ENCODE results near the gene GPR17.

GPR17 gene

GRCh38 chr2:127663566-127664064 lies 17.7 kb downstream of the GPR17 start:
- TF ChIP-seq EZH2phosphoT487 (IDR thresholded peaks at IDR 0.05; ENCODE audit: borderline replicate concordance, low read length) = no peak
- no peak for TF ChIP-seq CTCF (IDR thresholded peaks at IDR 0.05; ENCODE audit: low read depth, low read length, poor library complexity, severe bottlenecking)
- Histone ChIP-seq H3K27ac (ENCODE audit: low read depth, low read length) (no peak overlapping the region), H4K20me1 (ENCODE audit: control insufficient read depth, insufficient read depth, low read depth, low read length) (no peaks in the 10 kb centered on the region), H3F3A (ENCODE audit: control insufficient read depth, insufficient read depth) (no peaks in the 10 kb centered on the region), H3K9me2 (replicated peaks; ENCODE audit: control insufficient read depth, low read length) (no peaks in the 10 kb centered on the region), H3K79me2 (ENCODE audit: control insufficient read depth, low read length) (no peaks in the 10 kb centered on the region), H3K27me3 (ENCODE audit: control insufficient read depth, low read length) (peaks cover 14% of the 10 kb centered on the region; the same call in 1 of the 2 replicates), H3K9me3 (ENCODE audit: control insufficient read depth, insufficient read depth, low read length) (no peaks in the 10 kb centered on the region), H3K4me1 (ENCODE audit: control insufficient read depth, low read length) (no peaks in the 10 kb centered on the region), H3K36me3 (ENCODE audit: control insufficient read depth, low read length) (no peaks in the 10 kb centered on the region), H3K4me3 (ENCODE audit: low read length) (no peak overlapping the region), H3K4me2 (ENCODE audit: low read length) (no peak overlapping the region)

DNA sequence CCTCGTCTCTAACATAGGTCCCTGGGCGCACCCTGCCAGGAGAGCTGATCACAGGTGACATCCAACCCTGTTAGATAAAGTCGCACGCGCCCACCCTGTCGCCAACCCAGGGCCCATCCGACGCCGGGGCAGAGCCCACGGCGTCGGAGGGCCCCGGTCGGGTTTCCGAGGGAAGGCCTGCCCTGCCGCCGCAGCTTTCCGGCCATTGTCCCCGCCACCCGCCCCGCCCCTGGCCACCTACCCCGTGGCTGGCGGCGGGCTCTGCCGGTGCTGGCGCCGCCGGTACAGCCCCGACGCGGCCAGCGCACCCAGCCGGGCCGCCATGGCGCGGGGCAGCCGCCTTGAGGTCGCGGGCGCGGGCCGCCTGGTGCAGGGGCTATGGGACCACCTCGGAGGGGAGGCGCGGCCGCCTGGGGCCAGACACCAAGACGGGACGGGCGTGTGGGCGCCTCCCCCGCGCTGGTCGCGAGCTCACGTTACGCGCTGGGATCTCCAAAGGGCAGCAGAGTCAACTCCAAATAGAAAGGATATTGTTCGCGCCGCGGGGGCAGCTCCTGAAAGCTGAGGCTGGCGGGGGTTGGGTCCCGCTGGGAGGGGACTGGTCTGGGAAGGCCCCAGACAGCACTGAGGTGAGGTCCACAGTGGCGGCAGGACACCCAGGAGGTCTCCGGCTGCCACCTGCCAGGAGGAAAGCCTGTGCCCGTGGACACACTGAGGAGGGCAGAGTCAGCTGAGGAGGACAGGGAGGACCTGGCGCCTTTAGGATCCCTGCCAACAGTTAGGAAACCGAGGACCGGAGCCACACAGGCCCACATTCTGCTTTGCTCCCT lies 18.3 kb downstream of the GPR17 start:
- no peaks in the 10 kb centered on the region for H3F3A ChIP-seq (ENCODE audit: control insufficient read depth, insufficient read depth)
- H3K79me2 ChIP-seq (ENCODE audit: control insufficient read depth, low read length) = no peaks in the 10 kb centered on the region
- no peak for TF ChIP-seq CTCF (IDR thresholded peaks at IDR 0.05; ENCODE audit: low read depth, low read length, poor library complexity, severe bottlenecking)
- no peaks in the 10 kb centered on the region for H3K36me3 ChIP-seq (ENCODE audit: control insufficient read depth, low read length)
- no peaks in the 10 kb centered on the region for H3K9me2 ChIP-seq (replicated peaks; ENCODE audit: control insufficient read depth, low read length)
- no peak overlapping the region for H3K4me2 ChIP-seq (ENCODE audit: low read length)
- no peaks in the 10 kb centered on the region for H3K9me3 ChIP-seq (ENCODE audit: control insufficient read depth, insufficient read depth, low read length)
- no peak overlapping the region for H3K4me3 ChIP-seq (ENCODE audit: low read length)
- no peaks in the 10 kb centered on the region for H4K20me1 ChIP-seq (ENCODE audit: control insufficient read depth, insufficient read depth, low read depth, low read length)
- H3K27me3 ChIP-seq (ENCODE audit: control insufficient read depth, low read length) = peaks cover 16% of the 10 kb centered on the region; the same call in 1 of the 2 replicates
- H3K27ac ChIP-seq (ENCODE audit: low read depth, low read length) = no peak overlapping the region
- no peaks in the 10 kb centered on the region for H3K4me1 ChIP-seq (ENCODE audit: control insufficient read depth, low read length)

DNA sequence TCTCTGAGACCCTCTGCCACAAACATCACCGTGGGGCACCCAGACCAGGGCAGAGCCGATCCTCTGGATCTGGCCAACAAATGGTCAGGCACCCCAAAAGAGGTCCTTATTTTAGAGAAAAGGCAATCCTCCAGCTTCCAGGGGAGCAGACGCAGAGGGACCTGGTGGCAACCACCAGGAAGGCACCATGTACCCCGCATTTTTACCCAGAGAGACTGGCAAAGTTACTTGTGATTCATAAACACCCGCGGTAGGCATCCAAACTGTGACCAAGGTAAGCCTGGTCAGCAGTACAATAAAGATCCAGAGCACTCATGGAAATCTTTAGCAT lies 18.9 kb downstream of the GPR17 start:
- Histone ChIP-seq H3K4me3 (ENCODE audit: low read length) (no peak overlapping the region), H3K9me3 (ENCODE audit: control insufficient read depth, insufficient read depth, low read length) (no peaks in the 10 kb centered on the region), H3K4me2 (ENCODE audit: low read length) (no peak overlapping the region)

More for the DNA sequence above, 18.9 kb downstream of the GPR17 start:
- no peaks in the 10 kb centered on the region for H3K4me1 ChIP-seq (ENCODE audit: control insufficient read depth, low read length)
- no peaks in the 10 kb centered on the region for H3K79me2 ChIP-seq (ENCODE audit: control insufficient read depth, low read length)
- H3K36me3 ChIP-seq (ENCODE audit: control insufficient read depth, low read length) = no peaks in the 10 kb centered on the region
- no peaks in the 10 kb centered on the region for H3F3A ChIP-seq (ENCODE audit: control insufficient read depth, insufficient read depth)
- H3K9me2 ChIP-seq (replicated peaks; ENCODE audit: control insufficient read depth, low read length) = no peaks in the 10 kb centered on the region
- TF ChIP-seq CTCF (IDR thresholded peaks at IDR 0.05; ENCODE audit: low read depth, low read length, poor library complexity, severe bottlenecking) (no peak), EZH2phosphoT487 (IDR thresholded peaks at IDR 0.05; ENCODE audit: borderline replicate concordance, low read length) (no peak)
- no peaks in the 10 kb centered on the region for H4K20me1 ChIP-seq (ENCODE audit: control insufficient read depth, insufficient read depth, low read depth, low read length)
- H3K27ac ChIP-seq (ENCODE audit: low read depth, low read length) = no peak overlapping the region
- H3K27me3 ChIP-seq (ENCODE audit: control insufficient read depth, low read length) = peaks cover 16% of the 10 kb centered on the region; the same call in 1 of the 2 replicates

All from DOHH2 (cell line).